ENCODE data around the gene ARHGEF26. TPM values are rescaled to one million over a fixed set of nuclear protein-coding genes. Genes with fewer than 3 reads are reported as not detected.

Gene ARHGEF26
- total and polyA plus RNA-seq, 8 donors: 3.9 to 40.6 (median 20.9) TPM

GRCh38 chr3:154175041-154175440 lies 53.9 kb downstream of the ARHGEF26 start:
- 82 to 91% (median 87%) methylated on average over 3 of the region's 3 CpGs for WGBS, 5 donors
- Histone ChIP-seq H3K36me3 (no peaks in the 10 kb centered on the region), H3K4me3 (no peak overlapping the region), H3K27me3 (no peaks in the 10 kb centered on the region), H3K27ac (no peak overlapping the region), H3K9me3 (no peaks in the 10 kb centered on the region), H3K4me1 (peaks cover 0 to 36% (median 2%) of the 10 kb centered on the region in 4 donors)
- DNase-seq: no peak
- TF ChIP-seq EP300 (IDR thresholded peaks at IDR 0.05): no peak
- no peak for TF ChIP-seq POLR2AphosphoS5 (IDR thresholded peaks at IDR 0.05)
- intact Hi-C loops (cut with DNase I; ENCODE audit: low total_unique reads): no loop called here

- H3K27me3 ChIP-seq: no peaks in the 10 kb centered on the region
- H3K36me3 ChIP-seq: no peaks in the 10 kb centered on the region
- peaks cover 0 to 38% (median 2%) of the 10 kb centered on the region in 4 donors for H3K4me1 ChIP-seq
- WGBS, 5 donors: 57 to 88% (median 69%) methylated on average over 2 of the region's 2 CpGs
- DNase-seq: no peak
- H3K4me3 ChIP-seq: no peak overlapping the region
- no peaks in the 10 kb centered on the region for H3K9me3 ChIP-seq
- intact Hi-C loops (cut with DNase I; ENCODE audit: low total_unique reads): no loop called here
- TF ChIP-seq POLR2AphosphoS5 (IDR thresholded peaks at IDR 0.05) (no peak), CTCF (IDR thresholded peaks at IDR 0.05) (no peak)
- peak overlapping the region in 1 of 5 donors; percentile 10 for H3K27ac ChIP-seq
These were observed 54.8 kb downstream of the ARHGEF26 start for GRCh38 chr3:154176036-154176435.

- no peaks in the 10 kb centered on the region for H3K36me3 ChIP-seq
These were observed 56.2 kb downstream of the ARHGEF26 start for GRCh38 chr3:154177406-154177805.

GRCh38 chr3:154178172-154178571 lies 57.0 kb downstream of the ARHGEF26 start:
- no peak overlapping the region for H3K4me3 ChIP-seq
- H3K9me3 ChIP-seq: no peaks in the 10 kb centered on the region
- H3K27ac ChIP-seq: no peak overlapping the region
- DNase-seq: no peak
- H3K4me1 ChIP-seq: peaks cover 4 to 56% (median 19%) of the 10 kb centered on the region in 4 donors
- WGBS, 5 donors: 69 to 96% (median 77%) methylated on average over 3 of the region's 3 CpGs
- no peaks in the 10 kb centered on the region for H3K27me3 ChIP-seq
- no peaks in the 10 kb centered on the region for H3K36me3 ChIP-seq
- no peak for TF ChIP-seq POLR2AphosphoS5 (IDR thresholded peaks at IDR 0.05)
- TF ChIP-seq POLR2A (IDR thresholded peaks at IDR 0.05): no peak
- TF ChIP-seq EP300 (IDR thresholded peaks at IDR 0.05): no peak
- no peak for TF ChIP-seq CTCF (IDR thresholded peaks at IDR 0.05)
- intact Hi-C loops (cut with DNase I; ENCODE audit: low total_unique reads): no loop called here

More at GRCh38 chr3:154177406-154177805, 56.2 kb downstream of the ARHGEF26 start:
- WGBS, 5 donors: 75 to 93% (median 83%) methylated on average over 1 of the region's 1 CpG
- Histone ChIP-seq H3K4me3 (no peak overlapping the region), H3K27ac (peak overlapping the region in 1 of 5 donors; percentile 47), H3K27me3 (no peaks in the 10 kb centered on the region), H3K4me1 (peaks cover 4 to 51% (median 14%) of the 10 kb centered on the region in 4 donors), H3K9me3 (no peaks in the 10 kb centered on the region)
- no peak for TF ChIP-seq EP300 (IDR thresholded peaks at IDR 0.05)
- TF ChIP-seq POLR2A (IDR thresholded peaks at IDR 0.05): no peak
- no peak for TF ChIP-seq CTCF (IDR thresholded peaks at IDR 0.05)
- no peak for TF ChIP-seq POLR2AphosphoS5 (IDR thresholded peaks at IDR 0.05)
- peak in 1 of 2 donors; percentile 15 for DNase-seq
- intact Hi-C loops (cut with DNase I; ENCODE audit: low total_unique reads): no loop called here

- peak in 1 of 2 donors; percentile 71 for DNase-seq
- Histone ChIP-seq H3K4me1 (peaks cover 4 to 29% (median 19%) of the 10 kb centered on the region in 4 donors), H3K36me3 (no peaks in the 10 kb centered on the region), H3K9me3 (no peaks in the 10 kb centered on the region), H3K27me3 (no peaks in the 10 kb centered on the region), H3K27ac (peak overlapping the region in 3 of 5 donors; percentile 46 to 76 (median 51)), H3K4me3 (no peak overlapping the region)
- WGBS, 5 donors: 61 to 77% (median 70%) methylated on average over 10 of the region's 10 CpGs
- intact Hi-C loops (cut with DNase I; ENCODE audit: low total_unique reads): no loop called here
- TF ChIP-seq POLR2AphosphoS5 (IDR thresholded peaks at IDR 0.05) (peak; percentile 9 to 30 (median 21)), EP300 (IDR thresholded peaks at IDR 0.05) (peak; percentile 39), POLR2A (IDR thresholded peaks at IDR 0.05) (no peak), CTCF (IDR thresholded peaks at IDR 0.05) (no peak)
These were observed 59.9 kb downstream of the ARHGEF26 start for GRCh38 chr3:154180836-154181691.
